Stomach (tissue), 9 donors: ENCODE results near the gene CCND2. TPM values are rescaled to one million over a fixed set of nuclear protein-coding genes. Genes with fewer than 3 reads are reported as not detected.

Source experiments
- DNase-seq, 2 donors: peaks; one replicate each; pipeline versions ENCODE4 v3.0.0 to v3.0.0-alpha.2; 2013 to 2019
- H3K27ac ChIP-seq, 5 donors: fragments of 200-600 bp in 4 of 5; sonication (generic) in 4 of 5; one replicate each; pipeline ENCODE4 v1.5.1; 2013 to 2019; ENCODE audit warnings: mild to moderate bottlenecking in 1 of 5, moderate library complexity in 1 of 5
- H3K27me3 ChIP-seq, 3 donors: fragments of 200-600 bp; sonication (generic); one replicate each; pipeline ENCODE4 v1.5.1; 2017 to 2019; ENCODE audit warnings: mixed run types in 1 of 3
- H3K36me3 ChIP-seq, 4 donors: fragments of 200-600 bp; sonication (generic); 1 replicate in 3 of 4; 2 replicates in 1 of 4; pipeline ENCODE4 v1.5.1; 2016 to 2019
- H3K4me1 ChIP-seq, 4 donors: fragments of 200-600 bp; sonication (generic); one replicate each; pipeline ENCODE4 v1.5.1; 2016 to 2019
- H3K4me3 ChIP-seq, 4 donors: fragments of 200-600 bp; sonication (generic) in 3 of 4; one replicate each; pipeline ENCODE4 v1.5.1; 2016 to 2019; ENCODE audit warnings: mild to moderate bottlenecking in 1 of 4
- H3K9me3 ChIP-seq, 4 donors: fragments of 200-600 bp; sonication (generic); one replicate each; pipeline ENCODE4 v1.5.1; 2016 to 2019
- CTCF ChIP-seq, 7 experiments: fragments of 450-650 bp in 4 of 7; fragments of 200-600 bp in 3 of 7; sonication (generic) in 3 of 7; IDR thresholded peaks; one replicate each; pipeline ENCODE4 v1.5.1; 2016 to 2019; ENCODE audit warnings: antibody characterized with exemption in 7 of 7, control low read depth in 2 of 7, mild to moderate bottlenecking in 1 of 7
- EP300 ChIP-seq: sonication (generic); formaldehyde crosslinking; IDR thresholded peaks from one replicate; pipeline ENCODE4 v1.6.1; 2017; ENCODE audit warnings: antibody characterized with exemption
- POLR2A ChIP-seq, 4 donors: fragments of 450-650 bp; IDR thresholded peaks; one replicate each; pipeline ENCODE4 v1.6.1; 2016; ENCODE audit warnings: antibody characterized with exemption in 4 of 4, control low read depth in 2 of 4, mild to moderate bottlenecking in 1 of 4, moderate library complexity in 1 of 4
- POLR2AphosphoS5 ChIP-seq, 3 donors: sonication (generic); formaldehyde crosslinking; IDR thresholded peaks; one replicate each; pipeline ENCODE4 v1.6.1; 2016; ENCODE audit warnings: antibody characterized with exemption in 3 of 3
- WGBS, 5 donors: extraction: QIAGEN DNeasy Blood & Tissue Kit in 3 of 5; methylation state at CpG; one replicate each; pipeline versions ENCODE4 v1.1.5 to v1.1.7; 2013 to 2018; 5-methylcytosine and 5-hydroxymethylcytosine counted together
- intact Hi-C: fragments of 100-400 bp; cut with DNase I; formaldehyde crosslinking; loops from one replicate; pipeline ENCODE4 v1.15.1; 2023; ENCODE audit warnings: low total_unique reads
- polyA plus RNA-seq, 3 donors: library from polyadenylated mRNA; stranded (reverse); fragments of 200-250 nt; gene quantifications; one replicate each; pipeline ENCODE4 v1.2.3, GENCODE V29; 2013
- total RNA-seq, 5 donors: library from RNA; depleted of rRNA; stranded (reverse); fragments of >200 nt; gene quantifications; one replicate each; pipeline versions ENCODE4 v1.1.0 to v1.2.3, GENCODE V29; 2014 to 2016
- donor health status: healthy with polysubstance abuse.
- donor health status: Bipolar disorder and iron deficiency.
- donor health status: healthy.

CCND2 gene
- total and polyA plus RNA-seq, 8 donors = 5.5 to 89.0 (median 28.1) TPM

GRCh38 chr12:4250691-4251090 lies 22.9 kb upstream of the CCND2 start:
- TF ChIP-seq EP300 = no peak
- no peak for TF ChIP-seq POLR2A (IDR thresholded peaks at IDR 0.05)
- TF ChIP-seq POLR2AphosphoS5 (IDR thresholded peaks at IDR 0.05) = no peak
- no peak for TF ChIP-seq CTCF (IDR thresholded peaks at IDR 0.05)
- Histone ChIP-seq H3K36me3 (no peaks in the 10 kb centered on the region), H3K9me3 (no peaks in the 10 kb centered on the region), H3K27me3 (no peaks in the 10 kb centered on the region), H3K4me3 (no peak overlapping the region), H3K4me1 (no peaks in the 10 kb centered on the region), H3K27ac (no peak overlapping the region)
- intact Hi-C loops = no loop called here
- WGBS, 5 donors = 68 to 81% (median 71%) methylated on average over 4 to 8 of the region's 8 CpGs
- no peak for DNase-seq

- Histone ChIP-seq H3K4me1 (no peaks in the 10 kb centered on the region), H3K4me3 (no peak overlapping the region), H3K27ac (no peak overlapping the region), H3K9me3 (no peaks in the 10 kb centered on the region), H3K36me3 (no peaks in the 10 kb centered on the region), H3K27me3 (no peaks in the 10 kb centered on the region)
- intact Hi-C loops = no loop called here
- DNase-seq = no peak
- WGBS, 5 donors = 70 to 78% (median 74%) methylated on average over 6 of the region's 6 CpGs
- TF ChIP-seq CTCF (IDR thresholded peaks at IDR 0.05) (no peak), EP300 (no peak), POLR2A (IDR thresholded peaks at IDR 0.05) (no peak), POLR2AphosphoS5 (IDR thresholded peaks at IDR 0.05) (no peak)
These were observed 22.2 kb upstream of the CCND2 start for GRCh38 chr12:4251216-4251891.

- no peak overlapping the region for H3K27ac ChIP-seq
- H3K36me3 ChIP-seq = no peaks in the 10 kb centered on the region
- TF ChIP-seq CTCF (IDR thresholded peaks at IDR 0.05) (no peak), EP300 (no peak), POLR2AphosphoS5 (IDR thresholded peaks at IDR 0.05) (no peak), POLR2A (IDR thresholded peaks at IDR 0.05) (no peak)
- H3K4me3 ChIP-seq = no peak overlapping the region
- intact Hi-C loops = no loop called here
- no peak for DNase-seq
- no peaks in the 10 kb centered on the region for H3K9me3 ChIP-seq
- WGBS, 5 donors = 77 to 96% (median 89%) methylated on average over 2 of the region's 2 CpGs
- no peaks in the 10 kb centered on the region for H3K4me1 ChIP-seq
- H3K27me3 ChIP-seq = no peaks in the 10 kb centered on the region
These were observed 21.6 kb upstream of the CCND2 start for GRCh38 chr12:4251967-4252366.

DNA sequence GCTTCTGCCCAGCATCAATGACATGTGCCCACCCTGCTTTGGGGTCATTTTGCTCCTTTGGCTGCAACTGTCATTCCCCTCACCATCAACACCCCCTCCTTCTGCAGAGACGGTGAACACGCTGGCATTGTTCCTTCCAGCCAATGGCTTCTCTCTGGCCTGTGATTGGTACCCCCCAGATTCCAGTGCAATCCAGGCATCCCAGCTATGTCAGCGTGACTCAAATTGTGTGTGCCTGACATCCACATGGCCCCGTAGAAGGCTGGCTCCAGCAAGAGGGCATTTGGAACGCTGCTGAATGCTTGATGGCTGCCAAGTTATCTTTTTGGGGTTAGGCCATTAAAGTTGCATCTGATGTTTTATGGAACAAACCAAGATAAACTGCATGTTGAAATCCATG lies 21.0 kb upstream of the CCND2 start:
- TF ChIP-seq CTCF (IDR thresholded peaks at IDR 0.05) (no peak), POLR2AphosphoS5 (IDR thresholded peaks at IDR 0.05) (no peak), POLR2A (IDR thresholded peaks at IDR 0.05) (no peak), EP300 (no peak)
- H3K9me3 ChIP-seq = no peaks in the 10 kb centered on the region
- H3K27ac ChIP-seq = no peak overlapping the region
- no peak for DNase-seq
- H3K4me3 ChIP-seq = no peak overlapping the region
- H3K27me3 ChIP-seq = no peaks in the 10 kb centered on the region
- 52 to 69% (median 63%) methylated on average over 5 of the region's 5 CpGs for WGBS, 5 donors
- intact Hi-C loops = no loop called here
- H3K4me1 ChIP-seq = no peaks in the 10 kb centered on the region
- H3K36me3 ChIP-seq = no peaks in the 10 kb centered on the region
